ENCODE data around the gene CERS6.

- TF ChIP-seq CTCF (conservative IDR thresholded peaks at IDR 0.05) (no peak), EZH2 (IDR thresholded peaks at IDR 0.05; ENCODE audit: low read depth) (no peak)
These were observed 222.2 kb downstream of the CERS6 start for GRCh38 chr2:168678153-168678853.
